HG03571 (cell line): ENCODE measurements around the gene NR3C2.

Experiments
- ATAC-seq: cut with Tn5 transposase; IDR thresholded peaks from one replicate; pipeline ENCODE4 v1.9.1; 2021; ENCODE audit not compliant: unreplicated experiment

Gene NR3C2

DNA sequence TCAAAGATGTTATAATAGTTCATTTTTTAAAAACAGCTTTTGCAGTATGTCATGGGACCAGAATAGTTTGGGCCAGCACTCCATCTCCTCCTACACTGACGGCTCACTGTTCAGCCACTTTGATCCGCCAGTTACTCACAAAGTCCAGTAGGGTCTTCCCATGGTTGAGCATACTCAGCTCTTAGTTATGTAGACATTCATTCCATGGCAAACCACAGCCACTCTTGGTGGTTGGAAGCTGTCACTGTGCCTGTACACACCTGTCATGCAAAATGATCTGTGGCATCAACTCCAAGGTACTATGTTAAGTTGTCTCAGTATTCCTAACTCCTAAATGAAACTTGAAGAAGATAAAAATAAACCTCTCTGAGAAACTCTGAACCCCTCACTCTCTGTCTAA, 127.2 kb downstream of the NR3C2 start:
- ATAC-seq: no peak

DNA sequence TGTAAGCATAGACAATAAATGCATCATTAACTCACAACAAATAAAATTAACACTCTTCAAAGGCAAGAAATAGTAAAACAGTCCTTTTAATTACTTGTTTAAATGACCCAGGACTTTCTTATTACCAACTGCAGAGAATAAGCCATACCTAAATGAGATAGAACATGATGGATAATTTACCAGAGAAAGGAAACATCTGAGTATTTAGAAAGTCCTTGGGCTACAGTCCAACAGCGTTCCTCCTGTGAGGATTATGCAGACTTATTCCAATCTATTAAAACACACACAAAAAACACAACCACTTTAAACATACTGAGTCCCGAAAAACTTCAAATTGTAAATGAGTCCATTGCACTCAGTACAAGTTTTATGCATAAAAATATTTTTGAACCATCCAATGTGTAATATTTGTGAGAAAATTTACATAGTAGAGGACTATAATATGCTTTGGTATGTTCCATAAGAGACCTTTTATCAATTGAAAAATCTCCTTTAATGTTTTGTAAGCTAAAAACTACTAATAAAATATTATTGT, 129.2 kb downstream of the NR3C2 start:
- no peak for ATAC-seq

DNA sequence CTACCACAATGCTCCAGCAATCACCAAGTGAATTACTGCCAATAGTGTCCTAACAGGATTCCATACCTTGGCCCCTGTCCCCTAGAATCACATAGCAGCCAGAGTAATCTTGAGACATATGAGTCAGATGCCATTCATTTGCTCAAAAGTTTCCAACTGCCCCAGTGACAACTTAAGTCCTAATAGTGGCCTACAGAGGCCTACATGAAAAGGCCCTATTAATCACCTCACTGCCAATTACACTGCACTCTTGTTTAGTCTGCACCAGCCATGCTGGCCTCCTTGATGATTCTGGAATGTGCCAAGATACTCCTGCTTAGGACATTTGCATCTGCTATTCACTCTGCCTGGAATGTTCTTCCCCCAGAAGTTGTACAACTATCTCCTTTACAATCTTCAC, 130.7 kb downstream of the NR3C2 start:
- ATAC-seq: no peak

DNA sequence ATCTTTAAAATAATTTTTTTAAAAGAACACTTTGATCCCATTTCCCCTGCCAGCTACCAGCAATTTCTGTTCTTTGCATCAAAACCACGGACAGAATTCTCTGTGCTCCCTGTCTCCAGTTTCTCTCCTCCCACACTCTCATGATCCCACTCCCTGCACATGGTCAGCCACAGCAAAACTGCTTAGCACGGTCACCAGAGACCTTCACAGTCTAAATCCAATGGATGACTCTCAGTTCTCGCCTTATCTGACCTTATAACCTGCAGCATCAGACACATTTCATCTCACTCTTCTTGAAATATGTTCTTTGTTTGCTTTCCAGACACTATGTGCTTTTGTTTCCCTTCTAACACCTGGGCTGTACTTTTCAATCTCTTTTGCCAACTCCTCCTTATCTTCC, 131.5 kb downstream of the NR3C2 start:
- ATAC-seq: no peak

DNA sequence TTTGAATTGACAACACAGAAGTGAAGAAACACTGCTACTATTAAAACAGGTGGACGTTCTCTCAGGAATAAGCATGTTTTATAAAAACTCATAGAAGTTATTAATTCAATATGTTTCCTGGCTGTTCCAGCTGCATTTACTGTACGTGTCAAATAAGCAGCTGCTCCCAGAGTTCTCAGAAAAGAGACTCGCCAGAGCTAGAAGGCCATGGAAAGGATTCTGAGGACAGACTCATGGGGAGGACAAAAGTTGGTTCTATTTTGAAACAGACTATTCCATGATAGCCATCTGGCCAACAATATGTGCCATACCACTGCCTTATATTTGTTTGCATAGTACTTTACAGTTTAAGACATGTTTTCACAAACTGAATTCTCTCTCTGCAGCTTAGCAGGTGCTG, 136.5 kb downstream of the NR3C2 start:
- ATAC-seq: no peak

DNA sequence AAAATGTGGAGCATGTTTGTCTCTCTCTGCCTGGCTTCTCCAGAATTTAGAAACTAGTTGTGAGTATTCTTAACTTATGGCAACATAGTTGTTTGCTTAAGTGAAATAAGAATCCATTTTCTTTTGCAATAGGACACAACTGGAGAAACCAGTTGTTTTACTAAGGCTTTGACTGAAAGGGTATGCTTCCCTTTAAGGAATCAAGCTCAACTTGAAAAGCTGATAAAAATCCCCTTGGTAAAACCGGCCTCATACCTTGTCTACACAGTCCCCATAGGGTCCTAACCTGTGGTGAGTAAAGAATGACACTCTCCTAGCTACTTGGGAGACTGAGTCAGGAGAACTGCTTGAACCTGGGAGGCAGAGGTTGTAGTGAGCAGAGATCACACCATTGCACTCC, 139.8 kb downstream of the NR3C2 start:
- no peak for ATAC-seq

DNA sequence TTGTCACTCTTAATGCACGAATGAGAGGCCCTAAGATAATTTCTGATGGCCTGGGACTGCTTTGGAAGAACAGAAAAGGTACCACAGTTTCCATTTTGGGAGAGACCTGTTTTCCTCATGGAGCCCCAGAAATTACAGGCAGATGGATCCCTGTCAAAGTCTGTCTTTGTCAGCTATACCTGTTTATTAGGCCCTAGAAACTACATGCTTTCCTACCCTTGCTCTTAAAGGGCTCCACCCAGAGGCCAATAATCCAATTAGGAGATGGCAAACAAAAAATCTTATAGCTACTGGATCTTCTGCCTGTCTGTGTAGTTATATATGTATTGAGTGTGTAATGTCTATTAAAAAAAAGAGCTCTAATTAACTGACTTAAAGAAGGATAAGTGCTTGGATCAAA, 141.3 kb downstream of the NR3C2 start:
- ATAC-seq: no peak

DNA sequence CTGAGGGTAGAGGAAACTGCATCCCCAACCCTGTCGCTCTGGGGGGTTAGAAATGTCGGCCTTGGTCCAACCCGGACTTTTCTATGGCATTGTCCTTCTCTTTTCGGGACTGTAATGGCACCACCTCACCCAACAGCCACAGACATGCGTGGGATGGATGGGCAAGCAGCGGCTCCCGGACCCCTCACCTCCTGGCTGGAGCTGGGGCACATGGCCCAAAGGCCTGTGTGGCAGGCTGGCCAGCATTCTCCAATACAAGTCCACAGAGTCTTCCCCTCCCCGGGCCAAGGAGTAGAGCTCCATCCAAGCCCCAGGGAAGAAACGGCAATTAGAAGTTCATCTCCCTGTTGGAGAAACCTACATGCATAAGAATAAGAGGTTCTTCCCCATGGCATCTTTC, 142.9 kb downstream of the NR3C2 start:
- no peak for ATAC-seq

DNA sequence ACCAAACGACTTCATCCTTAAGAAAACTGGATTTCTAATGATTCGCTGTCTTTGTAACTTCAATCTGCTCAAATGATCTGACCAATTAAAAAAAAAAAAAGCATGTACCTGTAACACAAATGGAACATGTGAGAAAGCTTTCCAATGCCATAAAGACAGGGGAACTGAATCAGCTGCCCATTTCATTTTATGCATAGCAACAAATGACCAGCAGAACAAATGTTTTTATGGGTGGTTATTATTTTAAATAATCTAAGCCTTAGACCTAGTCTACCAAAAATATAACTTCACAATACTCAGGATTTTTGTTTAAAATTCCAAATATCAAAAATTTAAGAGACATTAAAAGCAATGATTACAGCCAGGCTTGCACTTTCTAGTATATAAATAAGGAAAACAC, 145.7 kb downstream of the NR3C2 start:
- no peak for ATAC-seq

DNA sequence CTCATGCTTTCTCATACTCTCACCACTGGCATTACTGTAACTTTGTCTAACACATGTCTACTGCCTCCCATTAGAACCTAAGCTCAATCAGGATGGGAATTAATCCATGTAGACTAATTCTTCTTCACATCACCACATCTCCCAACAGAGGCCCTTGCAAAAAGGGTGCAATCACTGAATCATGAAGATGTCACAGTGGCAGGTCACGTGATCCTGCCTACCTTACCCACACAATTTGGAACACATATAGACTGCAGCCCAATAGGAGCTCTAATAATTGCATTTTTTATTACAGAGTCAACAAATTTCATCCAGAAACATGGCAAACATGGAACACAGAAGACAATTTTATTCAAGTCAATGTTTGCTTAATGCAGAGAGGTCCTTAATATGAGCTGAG, 146.6 kb downstream of the NR3C2 start:
- ATAC-seq: no peak

DNA sequence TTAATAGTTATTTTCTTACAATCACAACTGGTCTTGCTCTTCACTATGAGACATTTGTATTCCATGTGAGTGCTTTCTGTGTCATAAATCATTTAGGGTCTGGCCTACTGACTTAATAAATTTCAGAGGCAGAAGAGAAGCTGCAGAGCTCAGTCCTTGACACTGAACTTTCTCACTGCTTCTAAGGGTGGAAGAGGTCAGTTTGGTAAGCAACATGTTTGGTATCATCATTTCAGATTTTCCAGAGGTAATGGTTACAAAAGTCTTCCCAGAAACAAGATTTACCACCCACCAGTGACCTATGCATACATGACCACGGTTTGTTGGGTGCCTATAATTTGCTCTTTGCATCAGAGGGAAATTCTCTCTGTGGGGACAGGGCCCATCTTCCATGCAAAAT, 148.6 kb downstream of the NR3C2 start:
- no peak for ATAC-seq

DNA sequence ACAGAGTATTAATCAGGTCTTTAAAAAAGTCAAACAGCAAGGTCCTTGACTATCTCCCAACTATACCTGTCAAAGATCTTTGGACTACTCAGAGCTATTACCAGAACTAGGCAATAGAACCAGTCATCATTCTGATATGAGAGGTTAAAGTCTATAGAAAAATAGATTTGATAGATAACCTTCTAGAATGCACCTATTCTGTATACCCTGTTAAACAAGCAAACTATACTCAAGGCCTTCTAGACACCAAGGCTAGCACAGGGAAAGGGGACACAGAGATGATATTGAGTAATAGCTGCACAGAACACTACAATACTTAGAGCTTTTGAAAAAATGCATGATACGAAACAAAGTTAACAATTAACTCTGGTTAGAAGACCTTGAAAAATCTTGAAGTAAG, 149.5 kb downstream of the NR3C2 start:
- ATAC-seq: no peak

DNA sequence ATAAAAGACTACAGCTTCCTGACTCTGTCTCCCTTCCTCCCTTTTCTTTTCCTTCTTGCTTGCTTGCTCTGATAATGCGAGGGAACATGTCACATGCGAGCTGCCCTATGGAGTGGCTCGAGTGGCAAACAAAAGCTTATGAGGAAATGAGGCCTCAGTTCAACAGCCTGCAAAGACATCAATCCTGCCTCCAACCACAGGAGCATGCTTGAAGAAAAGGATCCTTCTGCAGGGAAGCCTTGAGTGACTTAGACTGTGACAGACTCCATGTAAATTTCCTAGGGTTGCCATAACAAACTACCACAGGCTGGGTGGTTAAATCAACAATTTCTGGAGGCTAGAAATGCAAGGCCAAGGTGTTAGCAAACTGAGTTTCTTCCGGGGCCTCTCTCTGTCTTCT, 152.5 kb downstream of the NR3C2 start:
- ATAC-seq: no peak

DNA sequence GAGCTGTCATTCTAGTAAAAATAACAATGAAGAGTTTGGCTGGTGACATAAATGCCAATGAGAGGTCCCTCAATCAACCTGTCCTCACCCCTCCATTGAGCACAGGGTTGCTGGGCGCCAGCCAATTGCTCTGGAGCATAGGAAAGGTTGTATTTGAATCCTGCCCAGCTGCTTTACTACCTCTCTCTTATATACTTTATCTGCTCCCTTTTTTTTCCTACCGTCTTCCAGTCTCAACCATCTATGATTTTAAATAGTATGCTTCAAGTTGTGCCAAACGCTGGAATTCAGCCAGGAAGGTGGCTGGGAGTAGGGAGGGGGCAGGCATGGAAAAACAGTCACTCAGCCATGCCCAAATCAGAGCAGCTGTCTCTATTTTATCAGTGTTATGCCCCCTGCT, 153.8 kb downstream of the NR3C2 start:
- ATAC-seq: no peak

DNA sequence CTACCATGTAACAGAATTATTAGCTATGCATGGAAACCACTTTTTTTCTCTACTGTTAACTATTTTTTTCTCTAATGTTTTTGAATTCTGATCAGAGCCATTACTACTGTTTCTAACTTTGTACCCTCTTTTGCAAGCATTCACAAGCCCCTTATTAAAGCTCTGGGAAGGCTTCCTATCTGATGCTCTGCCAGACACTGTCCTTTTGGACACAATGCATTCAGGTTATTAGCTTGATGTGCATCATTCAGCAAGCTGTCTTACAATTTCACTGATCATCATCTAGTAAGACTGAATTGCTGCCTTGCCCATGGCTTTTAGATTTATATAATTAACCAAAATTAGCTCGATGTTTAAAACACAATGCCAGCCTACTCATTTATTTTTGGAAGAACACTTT, 155.1 kb downstream of the NR3C2 start:
- ATAC-seq: no peak

DNA sequence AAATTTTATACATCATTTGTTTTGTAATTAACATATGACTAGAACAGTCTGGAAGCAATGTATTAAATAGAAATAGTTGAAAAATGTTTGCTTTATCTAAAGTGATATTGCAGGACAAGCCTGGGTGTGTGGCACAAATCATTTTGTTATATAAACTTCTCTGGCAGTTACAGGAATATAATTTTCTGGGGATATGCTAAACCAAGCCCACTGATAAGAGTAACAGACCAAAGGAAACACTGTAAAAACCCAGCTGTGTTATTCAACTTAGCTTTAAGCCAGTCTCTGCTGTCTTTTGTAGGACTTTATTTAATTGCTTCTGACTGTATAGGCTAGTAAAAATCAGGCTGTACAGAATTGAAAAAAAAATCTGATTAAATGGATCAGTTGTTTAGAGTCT, 156.2 kb downstream of the NR3C2 start:
- no peak for ATAC-seq

DNA sequence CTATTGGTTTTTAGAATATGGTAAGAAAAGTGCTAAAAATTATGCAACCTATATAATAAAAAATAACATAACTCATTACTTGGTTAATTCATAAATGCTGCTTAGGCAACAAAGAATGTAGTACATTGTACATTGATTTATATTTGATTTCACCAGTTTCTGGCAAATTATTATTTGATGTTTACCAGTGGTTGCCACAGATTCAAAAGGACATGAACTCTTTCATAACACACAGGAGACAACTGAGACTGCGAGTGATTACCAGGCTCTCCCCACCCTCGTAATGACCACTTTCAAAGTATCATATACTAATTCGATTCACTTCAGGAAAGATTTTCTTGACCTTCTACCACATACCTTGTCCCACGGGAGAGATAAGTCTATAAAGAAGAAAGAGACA, 158.5 kb downstream of the NR3C2 start:
- ATAC-seq: no peak

DNA sequence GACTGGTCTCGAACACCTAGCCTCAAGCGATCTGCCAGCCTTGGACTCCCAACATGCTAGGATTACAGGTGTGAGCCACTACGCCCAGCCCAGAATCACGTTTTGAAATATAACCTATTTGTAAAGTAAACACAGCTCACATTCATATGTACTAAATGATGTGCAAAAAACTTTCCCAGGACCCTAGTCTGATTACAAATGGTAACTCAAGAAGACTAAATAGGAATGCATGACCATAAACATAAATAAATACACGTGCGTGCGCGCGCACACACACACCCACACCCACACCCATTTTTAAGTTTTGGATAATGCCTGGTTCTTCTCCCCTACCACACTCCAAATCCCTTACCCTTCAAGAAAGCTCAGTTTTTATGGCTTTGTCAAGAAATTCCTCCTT, 163.9 kb downstream of the NR3C2 start:
- no peak for ATAC-seq

DNA sequence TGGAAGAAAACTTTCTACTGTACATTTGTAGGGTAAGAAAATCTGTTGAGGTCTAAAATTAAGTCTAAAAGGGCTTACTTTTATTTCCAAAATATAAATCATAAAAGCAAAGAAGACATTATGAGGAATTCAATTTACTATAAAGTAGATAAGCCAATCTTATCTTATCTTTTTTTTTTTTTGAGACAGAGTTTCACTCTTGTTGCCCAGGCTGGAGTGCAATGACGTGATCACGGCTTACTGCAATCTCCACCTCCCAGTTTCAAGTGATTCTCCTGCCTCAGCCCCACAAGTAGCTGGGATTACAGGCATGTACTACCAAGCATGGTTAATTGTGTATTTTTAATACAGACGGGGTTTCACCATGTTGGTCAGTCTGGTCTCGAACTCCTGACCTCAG, 166.9 kb downstream of the NR3C2 start:
- no peak for ATAC-seq

DNA sequence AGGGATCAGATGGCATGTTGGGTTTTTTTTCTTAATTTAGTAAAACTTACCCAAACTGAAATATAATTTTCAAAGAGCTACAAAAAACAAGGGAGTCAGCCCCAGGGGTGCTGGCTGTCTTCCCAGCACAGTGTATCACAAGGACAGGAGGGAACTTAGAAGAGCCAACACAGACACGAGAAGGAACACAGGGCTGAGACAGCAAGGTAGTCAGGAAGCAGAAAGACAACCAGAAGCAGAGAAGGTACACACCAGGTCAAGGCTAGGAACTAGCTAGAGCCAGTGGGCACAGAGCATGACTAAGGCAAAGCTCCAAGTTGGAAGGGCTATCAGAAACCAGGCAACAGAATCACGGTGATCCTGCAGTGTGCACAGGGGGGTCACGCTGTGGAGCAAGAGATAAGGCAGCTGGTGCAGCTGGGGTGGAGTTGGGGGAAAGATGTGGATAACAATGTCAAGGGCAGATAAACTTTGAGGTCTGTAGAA, 168.7 kb downstream of the NR3C2 start:
- ATAC-seq: no peak

DNA sequence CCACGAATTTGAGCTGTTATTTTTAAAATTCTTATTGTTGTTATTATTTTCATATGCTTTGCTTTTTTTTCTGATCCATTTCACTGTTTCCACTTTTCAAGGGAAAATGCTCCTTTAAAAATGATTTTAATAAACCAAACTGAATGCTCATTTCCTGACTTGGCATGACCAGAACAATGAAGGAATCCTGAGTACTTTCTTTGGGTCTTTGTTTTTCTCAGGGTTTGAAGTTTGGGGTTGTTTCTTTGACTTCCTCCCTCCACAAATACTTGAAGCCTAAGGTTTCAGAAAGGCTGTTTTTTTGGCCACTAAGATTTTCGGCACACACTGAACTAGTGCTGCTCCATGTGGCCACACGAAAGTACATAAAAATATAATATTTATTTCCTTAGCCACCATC, 171.0 kb downstream of the NR3C2 start:
- no peak for ATAC-seq

DNA sequence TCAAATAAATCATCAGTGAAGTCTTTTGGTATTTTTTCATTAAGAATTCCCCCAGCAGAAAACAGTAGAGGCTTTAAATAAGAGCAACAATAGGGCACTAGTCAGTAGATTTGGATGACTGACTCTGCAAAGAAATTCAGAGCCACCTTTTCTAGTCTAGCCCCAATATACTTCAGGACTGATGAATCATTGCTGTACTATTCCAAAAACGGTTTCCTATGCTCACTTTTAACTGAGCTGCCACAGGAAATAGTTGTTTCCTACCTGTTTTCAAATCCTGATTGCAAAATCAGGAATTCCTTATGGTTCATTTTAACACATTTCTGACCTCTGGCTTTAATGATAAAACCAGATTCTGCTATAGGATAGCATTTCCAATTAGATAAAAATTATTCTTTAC, 171.6 kb downstream of the NR3C2 start:
- ATAC-seq: no peak

DNA sequence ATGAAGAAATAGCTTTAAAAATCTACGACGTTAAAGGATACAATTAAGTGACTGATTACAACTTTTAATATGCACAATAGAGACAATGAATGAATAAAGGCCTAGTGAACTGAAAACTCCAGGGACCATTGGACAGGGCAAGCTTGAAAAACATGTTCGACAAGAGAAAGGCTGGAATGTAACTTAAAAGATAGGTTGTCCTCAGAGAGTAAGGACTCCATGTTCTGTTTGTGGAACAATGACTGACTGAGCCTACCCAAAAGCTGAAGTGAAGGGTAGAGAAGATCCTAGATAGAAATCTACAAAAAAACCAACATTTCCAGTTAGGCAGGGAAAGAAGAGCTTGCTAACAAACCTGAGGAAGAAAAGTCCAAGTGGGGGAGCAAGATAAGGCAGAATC, 173.4 kb downstream of the NR3C2 start:
- no peak for ATAC-seq

DNA sequence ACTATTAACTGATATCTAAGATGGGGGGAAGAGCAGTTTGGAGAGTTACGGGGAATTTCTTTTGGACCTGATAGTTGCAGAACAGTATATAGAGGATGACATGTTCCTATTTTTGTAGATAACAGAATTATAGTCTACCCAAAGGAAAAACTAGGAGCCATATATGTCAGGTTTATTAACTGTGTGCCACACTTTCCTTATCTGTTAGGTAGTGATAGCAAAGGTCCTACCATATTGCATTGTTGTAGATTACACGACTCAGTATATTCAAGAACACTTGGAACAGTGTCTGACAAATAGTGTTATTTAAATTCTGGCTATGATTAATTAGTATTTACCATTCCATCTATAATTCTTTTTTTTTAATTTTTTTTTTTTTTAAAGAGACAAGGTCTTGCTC, 175.3 kb downstream of the NR3C2 start:
- no peak for ATAC-seq
